B cell (primary cell): ENCODE results near the gene SS18L1.

Experiments
- CTCF ChIP-seq: fragments of 200-600 bp; IDR thresholded peaks from one replicate; pipeline ENCODE4 v1.8.0; 2022; ENCODE audit warnings: antibody characterized with exemption, mild to moderate bottlenecking
- EZH2 ChIP-seq: IDR thresholded peaks from 2 replicates; pipeline ENCODE4 v1.6.1; 2012; ENCODE audit warnings: borderline replicate concordance, low read depth, mild to moderate bottlenecking, moderate library complexity, low read length; ENCODE audit not compliant: insufficient read depth, poor library complexity, severe bottlenecking

- no peak for TF ChIP-seq CTCF
- TF ChIP-seq EZH2: no peak
Observed at GRCh38 chr20:62167474-62167873, 23.9 kb downstream of the SS18L1 start.
